Measurements from ENCODE around the gene RUNDC1.

The RUNDC1 gene

DNA sequence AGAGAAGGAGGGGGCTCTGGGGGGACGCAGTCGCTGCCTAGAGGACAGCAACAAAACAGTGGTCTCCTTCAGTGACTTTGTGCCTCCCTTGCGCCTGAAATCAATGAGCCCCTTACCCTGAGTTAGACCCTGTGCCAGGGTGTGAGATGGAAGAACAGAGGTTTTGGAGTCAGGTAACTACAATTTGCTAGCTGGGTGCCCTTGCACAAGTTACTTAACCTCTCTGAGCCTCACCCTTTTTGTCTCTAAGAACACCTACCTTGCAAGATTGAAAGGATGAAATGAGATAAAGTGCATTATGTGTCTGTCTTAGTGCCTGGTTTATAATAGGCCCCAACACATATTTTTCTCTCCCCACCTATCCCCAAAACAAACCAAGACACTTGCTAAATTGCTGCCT lies 54.5 kb downstream of the RUNDC1 start:
- no peaks in the 10 kb centered on the region for H3K27me3 Mint-ChIP-seq

DNA sequence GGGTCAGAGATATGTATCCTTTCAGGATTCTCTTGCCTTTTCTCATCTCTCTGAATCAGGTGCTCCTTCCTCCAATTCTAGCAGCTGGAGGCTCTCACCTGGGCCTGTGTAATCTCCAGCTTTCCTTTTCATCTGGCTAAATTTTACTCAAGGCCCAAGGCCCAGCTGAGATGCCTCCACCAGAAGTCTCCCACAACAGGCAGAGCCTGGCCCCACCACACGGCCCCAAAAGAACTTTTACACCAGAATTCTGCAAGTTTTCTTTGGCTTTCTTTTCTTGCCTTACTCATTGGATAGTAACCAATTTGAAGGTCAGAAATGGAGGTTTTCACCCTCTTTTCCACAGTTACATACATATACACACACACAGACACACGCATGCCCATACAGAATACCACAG lies 59.3 kb downstream of the RUNDC1 start:
- no peaks in the 10 kb centered on the region for H3K9me3 Mint-ChIP-seq

More for the DNA sequence above, 54.5 kb downstream of the RUNDC1 start:
- Mint-ChIP-seq H3K4me1 (ENCODE audit: low read depth) (no peaks in the 10 kb centered on the region), H3K36me3 (ENCODE audit: low read depth) (no peaks in the 10 kb centered on the region), H3K9me3 (no peaks in the 10 kb centered on the region), H3K4me3 (no peak overlapping the region), H3K27ac (no peak overlapping the region)

DNA sequence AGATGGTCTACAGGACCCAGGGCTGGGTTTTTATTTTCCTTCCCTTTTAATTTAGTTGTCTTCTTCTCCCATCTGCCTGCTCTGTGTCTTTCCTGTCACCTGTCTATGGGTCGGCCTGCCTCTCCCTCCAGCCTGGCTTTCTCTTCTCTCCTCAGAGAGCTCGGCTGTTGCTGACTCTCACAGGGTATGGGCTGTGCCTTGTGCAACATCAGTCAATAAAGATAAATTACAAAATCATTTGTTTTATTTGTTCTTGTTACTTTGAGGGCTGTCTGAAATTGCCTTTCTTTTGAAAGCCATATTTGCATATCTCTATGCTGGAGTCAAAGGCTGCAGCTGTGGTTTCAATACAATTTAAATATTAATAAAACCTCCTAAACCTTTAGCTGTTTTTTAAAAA lies 60.3 kb downstream of the RUNDC1 start:
- H3K4me3 Mint-ChIP-seq, result no peak overlapping the region
- no peak overlapping the region for H3K27ac Mint-ChIP-seq
- no peaks in the 10 kb centered on the region for H3K9me3 Mint-ChIP-seq
- H3K4me1 Mint-ChIP-seq (ENCODE audit: low read depth), result no peaks in the 10 kb centered on the region
- H3K27me3 Mint-ChIP-seq, result no peaks in the 10 kb centered on the region
- H3K36me3 Mint-ChIP-seq (ENCODE audit: low read depth), result peaks cover 27% of the 10 kb centered on the region

More for the DNA sequence above, 59.3 kb downstream of the RUNDC1 start:
- Mint-ChIP-seq H3K4me3 (no peak overlapping the region), H3K4me1 (ENCODE audit: low read depth) (no peaks in the 10 kb centered on the region), H3K36me3 (ENCODE audit: low read depth) (peaks cover 17% of the 10 kb centered on the region), H3K27me3 (no peaks in the 10 kb centered on the region), H3K27ac (no peak overlapping the region)

DNA sequence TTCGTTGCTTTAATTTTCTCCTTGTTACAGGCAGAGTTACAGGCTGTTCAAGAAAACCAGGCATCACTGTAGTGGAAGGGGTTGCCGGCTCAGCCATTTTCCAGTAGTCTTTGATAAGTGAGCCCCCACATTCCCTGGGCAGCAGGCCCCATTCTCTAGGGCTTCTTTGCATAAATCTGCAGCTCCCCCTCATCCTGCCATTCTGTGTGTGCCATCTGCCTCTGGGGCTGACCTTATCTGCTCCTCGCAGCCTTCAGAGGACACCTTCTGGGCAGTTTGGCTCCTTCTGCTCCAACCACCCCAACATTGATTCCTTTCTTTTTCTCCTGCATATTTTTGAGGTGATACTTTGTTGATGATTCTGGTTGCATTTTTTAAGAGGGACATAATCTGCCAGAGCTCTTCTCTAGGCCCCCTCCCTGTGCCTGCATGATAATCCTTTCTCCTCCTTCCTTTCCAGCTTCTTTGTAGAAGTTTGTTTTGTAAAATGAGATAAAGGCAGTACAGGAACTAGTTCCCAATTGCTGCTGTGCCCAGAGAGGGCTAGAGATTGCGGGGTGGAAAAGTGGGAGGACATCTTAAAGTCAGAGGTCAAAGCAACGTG lies 61.8 kb downstream of the RUNDC1 start:
- Mint-ChIP-seq H3K27ac (no peak overlapping the region), H3K27me3 (no peaks in the 10 kb centered on the region), H3K4me3 (no peak overlapping the region), H3K36me3 (ENCODE audit: low read depth) (peaks cover 33% of the 10 kb centered on the region), H3K9me3 (no peaks in the 10 kb centered on the region), H3K4me1 (ENCODE audit: low read depth) (no peaks in the 10 kb centered on the region)
